NCI-H2227 (cell line): ENCODE measurements around the gene KTN1.
A peak's percentile ranks its signal among the peaks of the same experiment; 100 is the strongest.

Source experiments
- DNase-seq: peaks from one replicate; lab custom pipeline; 2025; ENCODE audit not compliant: unreplicated experiment; lab: John Stamatoyannopoulos, UW

The KTN1 gene

DNA sequence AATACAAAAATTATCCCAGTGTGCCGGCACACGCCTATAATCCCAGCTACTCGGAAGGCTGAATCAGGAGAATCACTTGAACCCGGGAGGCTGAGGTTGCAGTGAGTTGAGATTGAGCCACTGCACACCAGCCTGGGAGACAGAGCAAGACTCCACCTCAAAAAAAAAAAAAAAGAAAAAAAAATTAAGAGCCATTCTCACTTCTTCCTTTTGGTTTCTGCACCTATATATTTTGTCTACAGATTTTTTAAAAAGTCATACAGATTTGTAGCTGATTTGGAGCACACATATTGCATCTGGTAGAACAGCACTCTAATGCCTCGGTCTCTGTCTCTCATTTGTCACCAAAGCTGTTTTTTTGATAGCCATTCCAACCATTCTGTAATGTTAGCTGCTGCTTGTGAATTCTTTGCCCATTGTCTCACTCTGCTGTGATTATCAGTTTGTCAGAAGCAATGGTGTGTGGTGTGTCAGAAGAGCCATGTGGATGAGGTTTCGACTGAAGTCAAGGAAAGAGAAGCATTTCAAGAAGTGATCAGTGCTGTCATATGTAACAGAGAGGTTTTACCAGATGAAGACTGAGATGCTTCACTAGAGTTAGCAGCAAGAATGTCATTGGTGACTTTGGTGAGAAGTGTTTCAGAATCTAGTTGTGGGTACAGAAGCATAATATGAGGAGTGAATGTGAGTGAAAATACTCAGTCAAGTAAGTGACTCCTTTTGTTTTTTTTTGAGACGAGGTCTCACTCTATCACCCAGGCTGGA is 8.7 kb upstream of the KTN1 start:
- no peak for DNase-seq

DNA sequence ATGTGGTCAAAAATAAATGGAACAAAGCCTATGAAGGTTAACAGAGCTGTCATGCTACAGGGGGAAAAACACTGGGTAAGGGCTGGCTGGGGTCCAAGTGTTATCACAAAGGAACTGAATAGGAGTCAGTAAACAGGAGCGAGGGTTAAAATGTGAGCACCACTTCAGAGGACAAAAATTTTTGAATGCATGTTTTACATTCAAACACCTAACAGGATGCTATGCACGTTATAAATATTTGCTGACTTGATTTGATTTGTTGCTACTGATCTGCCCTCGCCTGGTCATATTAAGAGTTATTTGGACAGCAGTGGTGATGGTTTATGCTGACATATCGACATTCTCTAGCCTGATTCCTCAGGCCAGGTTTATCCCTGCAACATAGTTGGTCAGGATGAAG is 7.4 kb upstream of the KTN1 start:
- DNase-seq, result peak; percentile 29

DNA sequence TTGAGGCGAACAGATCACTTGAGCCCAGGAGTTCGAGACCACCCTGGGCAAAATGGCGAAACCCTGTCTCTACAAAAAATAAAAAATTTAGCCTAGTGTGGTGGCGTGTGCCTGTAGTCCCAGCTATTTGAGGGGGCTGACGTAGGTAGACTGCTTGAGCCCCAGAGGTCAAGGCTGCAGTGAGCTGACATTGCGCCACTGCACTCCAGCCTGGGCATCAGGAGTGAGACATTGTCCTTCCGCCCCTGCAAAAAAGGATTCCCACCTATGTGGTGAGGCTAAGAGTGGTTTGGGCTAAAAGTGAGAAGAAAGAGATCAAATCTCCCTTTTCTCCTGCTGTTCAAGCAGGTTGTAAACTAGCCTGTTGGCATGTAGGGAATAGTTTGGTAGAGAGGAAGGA is 5.0 kb upstream of the KTN1 start:
- no peak for DNase-seq

DNA sequence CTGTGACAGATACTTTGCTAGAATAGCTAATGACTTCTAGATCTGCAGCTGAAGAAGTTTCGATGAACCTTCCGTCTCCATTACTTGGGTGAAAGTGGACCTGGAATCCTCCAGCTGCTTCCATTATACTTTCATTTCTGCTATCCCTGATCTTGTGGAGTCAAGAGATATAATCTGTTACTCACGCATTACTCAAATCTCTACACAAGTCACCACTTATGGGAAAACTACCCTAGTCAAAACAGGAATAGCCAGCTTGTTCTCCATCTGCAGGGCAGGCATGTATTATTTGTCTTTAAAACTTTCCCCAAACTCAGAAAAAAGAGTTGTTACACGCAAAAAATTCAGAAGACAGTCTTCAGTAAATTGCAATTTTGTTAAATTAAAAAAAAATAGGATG is 2.8 kb upstream of the KTN1 start:
- DNase-seq, result no peak

DNA sequence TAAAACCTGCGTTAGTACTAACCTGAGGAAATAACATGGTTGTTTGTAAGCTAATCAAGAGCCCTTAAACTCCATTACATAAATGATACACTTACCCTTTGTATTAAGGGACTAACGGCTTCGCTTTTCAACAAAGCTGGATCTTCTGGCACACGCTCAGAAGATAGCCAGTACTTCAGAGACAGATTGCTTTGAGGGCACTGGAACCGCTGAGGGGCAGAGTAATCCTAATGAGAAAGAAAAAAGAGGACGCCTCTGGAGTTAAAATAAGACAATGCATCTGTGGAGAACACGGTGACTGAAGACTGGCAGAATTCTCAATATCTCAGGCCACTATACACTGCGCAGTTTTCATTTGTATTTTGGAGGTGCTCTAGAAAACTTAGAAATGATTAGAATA is 1.5 kb upstream of the KTN1 start:
- peak; percentile 41 for DNase-seq

DNA sequence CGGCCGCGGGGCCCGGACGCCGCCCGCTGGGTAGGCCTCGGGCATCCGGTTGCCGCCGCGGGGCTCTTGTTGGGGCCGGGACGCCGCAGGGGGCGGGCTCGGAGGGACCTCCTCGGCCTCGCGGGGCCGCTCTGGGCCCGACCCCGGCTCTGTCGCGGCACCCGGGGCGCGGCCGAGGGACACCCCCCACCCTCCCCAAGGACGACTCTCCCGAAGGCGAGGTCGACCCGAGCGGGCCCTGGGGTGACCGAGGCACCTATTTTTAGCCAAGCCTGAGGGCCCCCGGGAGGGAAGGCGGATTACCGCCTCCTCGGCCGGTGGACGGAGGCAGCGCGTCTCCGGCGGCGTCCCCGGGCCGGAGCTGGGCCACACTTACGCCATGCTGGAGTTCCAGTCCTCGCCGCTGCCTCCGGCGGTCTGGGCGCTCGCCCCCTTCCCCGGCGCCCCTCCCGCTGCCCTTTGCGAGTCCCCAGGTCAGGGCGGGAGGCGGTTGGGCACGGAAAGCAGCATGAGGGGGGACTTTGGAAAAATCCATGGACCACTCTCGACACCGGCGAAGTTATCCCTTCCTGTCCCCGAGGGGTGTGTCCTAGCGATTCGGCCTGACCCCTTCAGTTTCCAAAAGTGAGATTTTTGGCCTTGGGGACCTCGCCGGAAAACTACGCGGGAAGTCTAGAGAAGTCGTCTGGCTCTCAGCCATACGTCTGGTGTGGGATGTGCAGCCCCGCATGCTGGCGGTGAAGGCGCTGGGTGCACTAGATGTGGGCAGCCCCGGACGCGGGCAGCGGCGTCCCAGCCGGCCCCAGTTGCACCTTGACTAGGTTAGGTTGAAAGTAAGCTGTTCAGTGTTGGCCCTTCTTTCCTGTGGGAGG is 699 bp downstream of the KTN1 start:
- DNase-seq, result peak; percentile 41

DNA sequence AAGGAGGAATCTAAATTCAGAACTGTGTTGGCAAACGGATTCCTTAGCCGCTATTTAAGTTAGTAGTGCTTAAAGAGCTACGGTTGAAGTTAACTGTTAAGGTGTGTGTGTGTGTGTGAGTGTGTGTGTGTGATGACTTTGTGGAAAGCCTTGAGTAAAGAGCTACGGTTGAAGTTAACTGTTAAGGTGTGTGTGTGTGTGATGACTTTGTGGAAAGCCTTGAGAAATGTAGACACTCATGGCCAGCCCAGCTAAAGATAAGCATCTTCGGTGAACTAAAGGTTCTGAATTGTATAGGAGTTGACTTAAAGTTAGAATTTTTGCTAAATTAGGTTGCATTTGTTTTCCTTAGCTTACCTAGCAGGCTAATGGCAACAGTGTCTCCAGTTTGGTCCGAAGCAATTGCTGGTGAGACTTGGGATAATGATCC is 1.4 kb downstream of the KTN1 start:
- DNase-seq, result no peak

DNA sequence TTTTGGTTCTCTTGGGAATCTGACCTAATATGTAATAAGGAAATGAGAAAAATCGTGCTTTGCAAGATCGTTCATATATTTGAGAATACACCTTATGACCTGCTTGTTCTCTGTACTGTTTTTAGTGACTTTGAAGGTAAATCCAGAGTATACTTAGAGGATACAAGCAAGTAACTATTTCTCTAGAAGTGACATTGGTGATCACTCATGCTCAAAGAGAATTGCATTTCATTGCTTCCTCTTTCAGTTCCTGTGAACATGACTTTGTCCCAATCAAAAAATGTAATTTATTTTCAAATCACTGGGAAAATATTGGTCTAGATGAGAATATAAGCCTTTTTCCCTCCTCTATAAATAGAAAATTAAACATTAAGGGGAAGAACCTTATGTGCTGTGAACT is 2.7 kb downstream of the KTN1 start:
- DNase-seq, result no peak

DNA sequence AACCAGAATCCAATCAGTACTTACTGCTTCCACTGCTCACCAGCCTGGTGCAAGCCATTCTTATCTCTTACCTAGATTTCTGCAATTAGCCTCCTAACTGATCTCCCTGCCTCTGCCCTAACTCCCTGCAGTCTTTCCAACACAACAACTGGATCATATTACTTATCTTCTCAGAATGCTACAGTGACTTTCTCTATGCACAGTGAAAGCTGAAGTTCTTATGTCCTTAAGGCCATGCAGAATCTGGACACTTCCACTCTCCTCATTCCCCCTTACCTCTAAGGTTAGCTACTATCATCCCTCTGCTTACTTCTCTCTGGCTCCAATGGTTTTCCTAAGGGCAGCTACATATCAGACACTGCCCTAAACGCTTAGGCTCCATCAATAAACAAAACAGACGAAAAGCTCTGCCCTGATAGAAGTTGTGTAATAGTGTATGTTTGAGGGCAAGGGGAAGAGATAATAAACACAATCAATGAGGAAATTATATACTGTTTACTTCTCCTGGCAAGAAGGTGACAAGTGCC is 4.0 kb downstream of the KTN1 start:
- no peak for DNase-seq

DNA sequence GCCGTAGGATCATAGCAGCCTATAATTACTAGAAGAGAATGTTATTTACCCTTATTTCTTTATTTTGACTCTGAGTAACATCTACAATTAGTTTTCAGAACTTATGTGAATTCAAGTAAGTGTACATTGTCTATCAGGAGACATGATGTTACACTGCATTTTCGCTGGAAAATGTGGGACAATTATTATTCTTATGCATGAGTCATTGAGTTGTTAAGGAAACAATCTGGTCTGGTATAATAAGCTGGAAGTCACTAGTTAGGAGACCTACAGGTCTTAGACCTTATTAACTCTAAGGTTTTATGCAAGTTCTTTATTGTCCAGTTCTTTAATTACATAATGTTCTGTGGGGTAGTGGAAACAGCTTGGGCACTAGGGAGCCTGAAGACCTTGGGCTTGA is 5.8 kb downstream of the KTN1 start:
- DNase-seq, result no peak

DNA sequence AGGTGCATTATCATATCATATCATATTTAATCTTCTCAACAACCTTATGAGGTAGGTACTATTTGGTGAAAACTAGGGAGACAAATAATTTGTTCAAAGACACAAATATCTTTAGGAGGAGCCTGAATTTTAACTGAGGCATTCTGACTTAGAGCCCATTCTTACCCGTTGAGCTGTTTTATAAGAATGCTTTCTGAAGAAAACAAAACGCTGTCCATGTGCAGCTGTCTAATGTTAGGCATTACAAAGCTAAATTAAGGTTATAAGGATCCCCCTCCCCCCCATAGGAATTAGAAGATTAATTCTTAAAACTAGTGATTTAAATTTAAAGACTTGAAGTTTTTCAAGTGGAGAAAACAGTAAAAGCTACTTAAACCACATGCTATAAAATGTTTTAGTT is 6.4 kb downstream of the KTN1 start:
- no peak for DNase-seq

DNA sequence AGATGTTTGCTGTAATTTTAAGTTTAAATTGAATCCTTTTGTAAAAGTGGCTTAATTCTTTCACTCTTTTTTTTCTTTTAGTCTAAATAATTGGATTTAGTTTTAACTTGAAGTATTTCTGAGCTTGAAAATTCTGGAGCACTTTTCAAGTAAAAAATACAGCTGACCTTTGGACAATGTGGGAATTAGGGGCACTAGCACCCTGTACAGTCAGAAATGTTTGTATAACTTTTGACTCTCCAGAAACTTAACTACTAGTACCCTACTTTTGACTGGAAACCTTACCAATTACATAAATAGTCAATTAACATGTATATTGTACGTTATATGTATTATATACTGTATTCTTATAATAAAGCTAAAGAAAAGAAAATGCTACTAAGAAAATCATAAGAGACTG is 7.8 kb downstream of the KTN1 start:
- DNase-seq, result no peak

DNA sequence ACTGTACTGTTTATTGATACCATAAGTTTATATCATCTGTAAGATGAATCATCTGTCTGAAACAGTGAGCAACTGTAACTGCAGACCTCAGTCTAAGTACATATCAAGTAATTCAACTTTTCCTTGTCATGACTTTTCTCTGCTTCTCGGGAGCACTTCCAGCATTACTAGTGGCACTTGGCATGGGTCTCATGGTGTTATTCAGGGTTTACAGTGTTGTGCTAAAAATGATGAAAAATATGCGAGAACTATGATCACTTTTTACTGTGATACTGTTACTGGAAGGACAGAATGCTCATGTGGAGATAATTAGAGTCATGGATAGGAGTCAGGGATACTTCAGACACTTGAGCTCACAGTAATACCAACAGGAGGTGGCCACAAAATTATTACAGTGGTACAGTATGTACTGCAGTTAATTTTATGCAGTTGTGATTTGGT is 8.3 kb downstream of the KTN1 start:
- peak; percentile 7 for DNase-seq

DNA sequence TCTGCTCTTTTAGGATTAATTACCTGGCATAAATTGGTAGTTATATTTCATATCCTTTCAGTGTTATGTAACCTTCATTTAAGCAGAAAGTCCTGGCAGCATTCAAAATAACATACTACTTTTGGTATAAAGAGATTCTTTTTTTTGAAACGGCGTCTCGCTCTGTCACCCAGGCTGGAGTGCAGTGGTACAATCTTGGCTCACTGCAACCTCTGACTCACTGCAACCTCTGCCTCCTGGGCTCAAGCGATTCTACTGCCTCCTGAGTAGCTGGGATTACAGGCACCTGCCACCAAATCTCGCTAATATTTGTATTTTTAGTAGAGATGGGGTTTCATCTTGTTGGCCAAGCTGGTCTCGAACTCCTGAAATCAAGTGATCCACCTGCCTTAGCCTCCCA is 9.2 kb downstream of the KTN1 start:
- no peak for DNase-seq

DNA sequence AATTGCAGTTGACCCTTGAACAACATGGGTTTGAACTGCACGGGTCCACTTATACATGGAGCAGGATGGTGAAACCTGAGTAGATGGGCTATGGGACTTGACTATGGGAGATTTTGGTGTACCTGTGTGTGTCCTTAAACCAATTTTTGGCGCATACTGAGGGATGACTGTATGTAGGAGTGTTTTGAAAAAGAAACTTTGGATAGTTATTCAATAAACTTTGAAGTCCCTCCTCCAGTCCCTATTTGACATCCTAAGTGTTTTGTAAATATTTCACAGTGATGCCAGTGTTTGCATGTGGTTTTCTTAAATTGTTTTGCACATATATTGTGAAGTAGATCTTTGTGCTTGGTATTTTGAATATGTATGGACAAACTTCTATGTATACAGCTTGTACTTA is 12.4 kb downstream of the KTN1 start:
- DNase-seq, result no peak

DNA sequence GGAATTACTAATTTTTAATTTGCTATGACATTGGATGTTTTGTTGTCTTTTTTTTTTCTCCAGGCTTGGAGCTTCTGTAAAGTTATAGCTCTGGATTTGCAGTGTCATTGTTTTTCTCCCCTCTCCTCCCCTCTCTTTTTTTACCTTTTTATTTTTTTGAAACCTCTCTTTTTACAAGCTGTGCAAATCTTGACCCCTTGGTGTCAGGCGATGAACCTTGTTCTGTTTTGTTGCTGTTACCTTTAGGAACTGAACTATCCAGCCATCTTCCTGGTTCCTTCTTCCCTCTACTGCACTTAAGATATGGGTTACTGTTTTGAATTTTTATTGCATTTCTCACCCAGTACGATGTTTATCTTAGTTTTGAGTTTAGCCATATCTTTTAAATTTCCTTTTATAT is 13.7 kb downstream of the KTN1 start:
- no peak for DNase-seq

DNA sequence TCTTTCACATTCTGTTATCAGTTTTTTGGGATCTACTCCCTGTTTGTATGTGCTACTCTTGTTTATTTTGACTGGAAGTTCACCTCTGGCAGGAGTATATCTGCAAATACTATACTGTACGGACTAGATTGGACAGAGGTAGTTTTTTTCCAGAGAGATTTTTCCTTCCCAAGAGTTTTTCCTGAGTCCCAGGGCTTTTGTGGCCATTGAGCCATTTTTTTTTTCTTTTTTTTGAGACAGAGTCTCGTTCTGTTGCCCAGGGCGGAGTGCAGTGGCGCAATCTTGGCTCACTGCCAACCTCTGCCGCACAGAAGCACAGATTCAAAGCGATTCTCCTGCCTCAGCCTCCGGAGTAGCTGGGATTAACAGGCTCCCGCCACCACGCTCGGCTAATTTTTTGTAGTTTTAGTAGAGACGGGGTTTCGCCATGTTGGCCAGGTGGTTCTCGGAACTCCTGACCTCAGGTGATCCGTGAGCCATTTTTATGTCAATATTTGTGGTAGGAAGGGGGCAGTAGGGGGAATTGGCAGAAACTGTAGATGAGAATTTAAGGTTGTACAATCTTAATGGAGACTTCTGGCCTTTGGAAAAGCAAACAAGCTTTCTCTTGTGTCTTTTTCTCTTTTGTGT is 19.4 kb downstream of the KTN1 start:
- DNase-seq, result no peak

DNA sequence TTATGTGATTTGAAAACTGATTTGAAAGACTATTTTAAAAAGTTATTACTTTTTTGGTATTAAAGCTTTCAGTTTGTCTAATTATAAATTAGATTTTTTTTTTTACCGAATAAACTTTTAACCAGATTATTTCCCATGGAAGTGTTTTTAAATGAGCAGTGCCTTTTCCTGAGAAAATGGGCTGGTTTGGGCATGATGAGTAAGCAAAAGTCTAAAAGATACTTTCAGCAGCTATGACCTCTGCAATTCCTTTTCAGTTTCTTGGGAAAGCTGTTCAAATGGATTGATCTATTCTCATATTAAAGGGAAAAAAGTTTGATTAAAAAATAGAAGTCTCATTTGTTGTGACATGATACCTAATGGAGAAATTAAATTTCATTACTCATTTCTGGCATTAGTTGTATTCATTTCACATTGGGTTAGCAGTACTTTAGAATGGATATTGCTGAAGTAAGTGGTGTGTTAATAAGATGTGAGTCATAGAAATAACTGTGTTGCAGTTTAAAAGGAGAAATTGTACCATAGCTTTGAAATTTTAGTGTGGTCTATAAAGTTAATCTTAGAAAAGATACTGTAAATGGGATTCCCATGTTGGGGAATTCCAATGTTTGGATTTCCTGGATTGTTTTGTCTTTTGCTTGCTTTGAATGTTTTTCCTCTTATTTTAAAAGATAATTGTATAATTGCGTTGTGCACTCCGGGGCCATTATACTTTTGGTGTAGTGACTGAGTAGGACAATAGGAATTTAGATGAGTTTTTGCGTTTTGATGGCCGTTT is 21.0 kb downstream of the KTN1 start:
- no peak for DNase-seq

DNA sequence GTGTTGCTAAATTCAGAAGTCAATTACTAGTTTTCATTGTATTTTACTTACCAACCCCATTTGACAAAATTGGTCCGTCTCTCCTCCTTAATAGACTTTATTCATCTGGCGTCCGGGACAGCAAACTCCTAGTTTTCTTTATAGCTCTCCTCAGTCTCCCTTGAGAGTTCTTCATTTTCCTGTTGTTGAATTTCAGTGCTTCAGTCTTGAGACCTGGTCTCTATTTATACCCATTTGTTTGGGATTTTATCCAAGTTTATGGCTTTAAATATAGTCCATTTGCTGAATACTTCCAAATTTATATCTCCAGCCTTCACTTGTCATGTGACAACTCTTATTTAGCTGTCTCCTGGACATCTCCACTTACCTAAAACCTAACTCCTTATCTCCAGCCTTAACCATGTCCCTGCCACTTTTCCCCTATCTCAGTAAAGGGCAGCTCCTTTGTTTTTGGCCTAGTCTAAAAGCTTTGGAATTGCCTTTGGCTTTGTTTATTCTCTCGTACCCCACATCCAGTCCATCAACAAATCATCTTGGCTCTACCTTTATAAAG is 23.5 kb downstream of the KTN1 start:
- no peak for DNase-seq

DNA sequence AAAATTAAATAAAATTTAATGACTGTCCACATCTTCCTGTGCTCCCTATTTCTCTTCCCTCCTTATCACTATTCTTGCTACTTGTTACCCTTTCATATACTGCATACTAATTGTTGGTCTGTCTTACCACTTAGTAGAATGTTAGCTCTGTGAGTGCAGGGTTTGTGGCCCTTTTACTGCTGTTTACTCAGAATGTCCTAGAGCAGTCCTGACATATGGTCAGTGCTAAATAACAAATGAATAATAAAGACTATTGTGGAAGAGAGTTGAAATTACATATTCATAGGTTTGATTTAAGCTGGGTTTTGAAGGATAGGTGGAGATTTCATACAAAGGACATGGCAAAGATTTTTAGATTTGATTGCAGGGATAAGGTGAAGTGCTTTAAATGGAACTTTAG is 24.5 kb downstream of the KTN1 start:
- DNase-seq, result no peak
